Jurkat, Clone E6-1 (cell line): ENCODE measurements around the gene FAF1. TPM values are rescaled to one million over a fixed set of nuclear protein-coding genes. Genes with fewer than 3 reads are reported as not detected.
A peak's percentile ranks its signal among the peaks of the same experiment; 100 is the strongest.
"Not testable (repeated sequence)": the region's sequence is repeated elsewhere in the genome, so short reads cannot be mapped to it uniquely, and the experiment has no call there.

Experiments
- DNase-seq: peaks from one replicate; pipeline ENCODE4 v3.0.0-alpha.2; 2011; ENCODE audit warnings: low read depth, low spot score
- H3K4me3 ChIP-seq: 2 replicates; pipeline ENCODE4 v1.5.1; 2011; ENCODE audit warnings: mild to moderate bottlenecking, low read length, control low read depth, moderate library complexity
- polyA plus RNA-seq: library from polyadenylated mRNA; unstranded; fragments of >200 nt; gene quantifications from one replicate; pipeline ENCODE4 v1.2.1, GENCODE V29; 2012; ENCODE audit warnings: missing spikeins; ENCODE audit not compliant: insufficient read length, insufficient read depth

Gene FAF1
- polyA plus RNA-seq = 135 TPM

DNA sequence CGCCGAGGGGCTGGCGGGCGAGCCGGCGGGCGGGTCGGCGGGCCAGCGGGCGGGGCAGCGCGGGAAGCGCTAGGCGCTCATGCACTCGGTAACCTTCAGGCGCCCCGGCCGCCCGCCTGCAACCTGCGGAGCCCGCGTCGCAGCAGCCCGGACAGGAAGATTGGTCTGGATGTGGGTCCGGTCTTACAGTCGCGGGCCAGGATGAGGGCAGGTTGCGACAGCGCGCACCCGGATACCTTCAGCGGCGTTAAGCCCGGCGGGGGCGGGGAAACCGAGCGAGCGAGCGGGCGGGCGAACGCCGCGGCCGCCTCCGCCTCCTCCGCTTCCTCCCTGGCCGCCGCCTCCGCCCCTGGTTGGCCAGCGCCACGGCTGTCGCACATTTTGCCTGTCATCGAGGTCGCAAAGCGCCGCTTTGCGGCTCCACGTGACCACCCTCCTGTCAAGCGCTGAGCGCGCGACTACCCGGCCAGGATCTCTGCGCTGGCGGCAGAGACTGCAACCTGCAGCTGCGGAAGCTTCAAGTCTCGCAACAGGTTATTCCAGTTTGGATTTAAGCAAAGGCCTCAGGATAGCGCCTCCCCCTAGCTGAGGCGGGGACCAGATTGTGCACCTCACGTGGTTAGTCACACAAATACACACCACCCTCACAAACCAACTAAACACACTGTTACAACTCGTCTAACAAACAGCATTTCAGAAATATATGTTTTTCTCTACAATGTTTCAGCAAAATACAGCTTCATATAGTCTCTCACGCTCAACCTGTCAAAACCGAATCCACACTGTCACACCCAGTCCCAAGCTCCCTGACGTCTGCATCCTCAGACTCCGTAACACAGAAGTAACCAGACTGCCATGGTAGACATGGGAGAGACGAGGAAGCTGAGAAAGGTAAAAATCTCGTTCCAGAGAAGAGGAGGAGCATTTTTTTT, at the start of gene FAF1:
TSS of gene FAF1 (minus strand) at position 355 of the 932 bp plus-strand sequence. CDS start 456 bp downstream, outside the sequence.
- peak within 1 kb of the TSS; percentile 96 for H3K4me3 ChIP-seq
- peak; percentile 97 for DNase-seq

GRCh38 chr1:51009381-51009780, 49.3 kb upstream of the FAF1 start:
- no peak for DNase-seq
- no peak overlapping the region for H3K4me3 ChIP-seq

DNA sequence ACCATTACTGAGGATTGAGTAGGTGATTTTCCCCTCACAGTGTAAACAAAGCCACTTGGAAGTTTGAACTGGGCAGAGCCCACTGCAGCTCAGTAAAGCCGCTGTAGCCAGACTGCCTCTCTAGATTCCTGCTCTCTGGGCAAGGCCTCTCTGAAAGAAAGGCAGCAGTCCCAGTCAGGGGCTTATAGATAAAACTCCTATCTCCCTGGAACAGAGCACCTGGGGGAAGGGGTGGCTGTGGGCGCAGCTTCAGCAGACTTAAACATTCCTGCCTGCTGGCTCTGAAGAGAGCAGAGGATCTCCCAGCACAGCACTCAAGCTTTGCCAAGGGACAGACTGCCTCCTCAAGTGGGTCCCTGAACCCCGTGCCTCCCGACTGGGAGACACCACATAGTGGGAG, 45.5 kb upstream of the FAF1 start:
- DNase-seq, H3K4me3 ChIP-seq: not testable (repeated sequence)

DNA sequence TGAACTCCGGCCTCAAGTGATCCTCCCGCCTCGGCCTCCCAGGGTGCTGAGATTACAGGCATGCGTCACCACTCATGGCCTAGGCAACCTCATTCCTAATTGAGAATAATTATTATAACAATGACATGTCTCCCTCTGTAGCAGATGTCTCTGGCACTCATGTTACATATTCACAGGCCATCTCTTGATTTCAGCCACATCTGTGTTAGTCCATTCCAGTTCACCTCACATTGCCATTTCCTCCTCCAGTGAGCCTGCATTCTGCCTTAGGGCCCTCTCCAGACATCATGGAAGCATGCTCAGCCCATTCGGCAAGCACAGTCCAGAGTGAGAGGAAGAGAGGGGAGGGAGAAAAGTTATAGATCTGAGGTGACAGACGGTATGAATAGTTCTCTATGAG, 42.4 kb upstream of the FAF1 start:
- H3K4me3 ChIP-seq = no peak overlapping the region
- DNase-seq = no peak

GRCh38 chr1:51000651-51001050, 40.6 kb upstream of the FAF1 start:
- no peak overlapping the region for H3K4me3 ChIP-seq

DNA sequence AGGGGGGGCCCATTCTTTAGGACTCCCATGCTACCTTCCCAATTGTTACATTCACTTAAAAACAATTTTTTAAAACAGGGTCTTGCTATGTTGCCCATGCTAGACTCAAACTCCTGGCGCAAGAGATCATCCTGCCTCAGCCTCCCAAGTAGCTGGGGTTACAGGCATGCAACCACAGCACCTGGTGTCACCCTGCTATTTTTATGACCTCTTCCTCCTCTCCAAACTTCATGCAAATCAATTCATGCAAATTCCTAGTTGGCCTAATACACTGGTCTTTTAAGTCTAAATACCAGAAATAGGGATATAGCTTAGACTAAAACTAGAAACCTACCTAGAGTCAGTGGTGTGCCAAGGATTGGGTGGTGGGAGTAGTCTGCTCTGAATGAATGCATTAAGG, 40.1 kb upstream of the FAF1 start:
- H3K4me3 ChIP-seq = no peak overlapping the region
- no peak for DNase-seq

More at GRCh38 chr1:51000651-51001050, 40.6 kb upstream of the FAF1 start:
- no peak for DNase-seq

- H3K4me3 ChIP-seq, DNase-seq: not testable (repeated sequence)
Observed at GRCh38 chr1:50999375-50999774, 39.3 kb upstream of the FAF1 start.

- no peak for DNase-seq
Observed at GRCh38 chr1:50996083-50996482, 36.0 kb upstream of the FAF1 start.

DNA sequence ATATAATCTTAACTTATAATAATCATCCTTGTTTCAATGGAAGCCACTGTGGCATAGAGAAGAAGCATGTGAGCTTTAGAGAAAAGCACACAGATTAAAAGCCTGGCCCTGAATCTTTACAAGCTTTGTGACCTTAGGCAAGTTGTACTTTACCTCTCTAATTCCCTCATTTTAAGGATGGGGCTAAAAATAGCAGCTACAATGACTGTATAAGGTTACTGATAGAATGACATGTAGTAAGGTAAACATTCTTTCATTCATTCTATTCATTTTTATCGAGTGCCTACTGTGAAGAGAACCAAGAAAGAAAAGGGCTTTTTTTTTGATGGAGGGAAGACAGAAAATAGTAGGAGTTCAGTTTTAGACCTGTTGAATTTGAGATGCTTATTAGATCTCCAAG, 35.6 kb upstream of the FAF1 start:
- no peak overlapping the region for H3K4me3 ChIP-seq
- no peak for DNase-seq

More at GRCh38 chr1:50996083-50996482, 36.0 kb upstream of the FAF1 start:
- no peak overlapping the region for H3K4me3 ChIP-seq

GRCh38 chr1:50994997-50995396, 34.9 kb upstream of the FAF1 start:
- no peak for DNase-seq
- no peak overlapping the region for H3K4me3 ChIP-seq

GRCh38 chr1:50993645-50994044, 33.6 kb upstream of the FAF1 start:
- no peak for DNase-seq
- H3K4me3 ChIP-seq = no peak overlapping the region

DNA sequence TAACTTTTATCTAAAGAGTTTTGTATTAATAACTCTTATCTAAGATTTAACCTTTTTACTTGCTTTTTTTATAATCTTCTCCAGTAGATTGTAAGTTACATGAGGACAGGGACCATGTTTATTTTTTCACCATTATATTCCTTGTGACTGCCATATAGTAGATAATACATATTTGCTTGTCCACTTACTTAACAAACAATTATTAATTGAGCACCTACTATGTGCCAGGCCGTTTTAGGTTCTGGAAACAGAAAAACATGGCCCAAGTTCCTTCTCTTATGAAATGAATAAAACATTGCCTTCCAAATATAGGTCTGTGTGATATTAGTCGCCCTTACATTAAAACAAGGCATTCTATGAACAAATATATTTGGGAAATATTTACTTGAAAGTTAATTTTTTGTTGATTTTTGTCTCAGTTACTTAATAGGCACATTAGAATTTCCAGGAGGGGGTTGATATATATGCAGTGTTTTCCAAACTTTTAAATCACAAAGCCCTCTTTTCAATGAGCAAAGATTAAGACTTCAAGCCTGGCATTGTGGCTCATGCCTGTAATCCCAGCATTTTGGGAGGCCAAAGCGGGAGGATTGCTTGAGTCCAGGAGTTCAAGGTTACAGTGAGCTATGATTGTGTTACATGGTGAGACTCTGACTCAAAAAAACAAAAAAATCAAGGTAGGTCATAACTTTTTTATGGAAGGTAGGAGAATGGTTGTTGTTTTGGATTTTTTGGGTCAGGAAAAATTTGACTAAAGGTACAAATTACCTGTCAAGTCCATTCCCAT, 32.7 kb upstream of the FAF1 start:
- no peak for DNase-seq
- no peak overlapping the region for H3K4me3 ChIP-seq

- no peak for DNase-seq
- H3K4me3 ChIP-seq = no peak overlapping the region
Observed at GRCh38 chr1:50989694-50990093, 29.6 kb upstream of the FAF1 start.

GRCh38 chr1:50986653-50987052, 26.6 kb upstream of the FAF1 start:
- DNase-seq = no peak
- no peak overlapping the region for H3K4me3 ChIP-seq

- H3K4me3 ChIP-seq = no peak overlapping the region
- no peak for DNase-seq
Observed at GRCh38 chr1:50985094-50985493, 25.0 kb upstream of the FAF1 start.

GRCh38 chr1:50983219-50983802, 23.2 kb upstream of the FAF1 start:
- DNase-seq = no peak
- H3K4me3 ChIP-seq = no peak overlapping the region

- H3K4me3 ChIP-seq = no peak overlapping the region
- no peak for DNase-seq
Observed at GRCh38 chr1:50982611-50983010, 22.5 kb upstream of the FAF1 start.

DNA sequence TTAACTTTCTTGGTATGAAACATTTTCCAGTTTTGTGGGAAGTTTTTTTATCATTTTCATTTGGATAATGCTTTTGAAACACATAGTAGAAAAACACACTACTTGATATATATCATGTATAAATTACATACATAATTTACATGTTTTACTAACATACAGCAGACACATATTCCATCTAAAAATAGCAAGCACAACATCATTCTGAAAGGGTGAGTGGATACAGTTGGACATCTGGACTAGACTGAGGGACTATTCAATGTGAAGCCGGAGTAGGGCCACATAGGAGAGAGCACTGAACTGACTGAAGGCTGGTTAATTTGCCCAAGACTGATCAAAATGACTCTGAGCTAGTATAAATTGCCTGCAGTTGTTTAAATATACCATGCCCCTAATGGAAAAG, 21.7 kb upstream of the FAF1 start:
- H3K4me3 ChIP-seq = no peak overlapping the region

GRCh38 chr1:50980505-50980904, 20.4 kb upstream of the FAF1 start:
- no peak for DNase-seq
- no peak overlapping the region for H3K4me3 ChIP-seq

More for the DNA sequence above, 21.7 kb upstream of the FAF1 start:
- DNase-seq = no peak

DNA sequence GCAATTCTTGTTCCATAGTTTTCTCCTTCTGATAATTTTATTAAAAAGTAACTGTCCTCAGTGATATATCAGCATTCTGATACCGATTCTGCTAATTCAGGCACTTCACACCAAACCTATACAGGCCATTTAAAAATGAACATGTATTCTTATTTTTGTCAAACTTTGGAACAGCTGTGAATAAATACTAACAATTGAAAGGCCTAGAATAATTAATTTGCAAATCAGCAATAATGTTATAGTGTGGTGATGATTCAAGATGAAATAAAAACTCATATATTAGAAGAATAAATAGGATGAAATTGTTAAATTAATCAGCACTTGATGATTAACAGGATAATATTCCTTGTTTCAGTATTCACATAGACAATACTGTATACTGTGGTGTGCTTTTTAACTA, 19.9 kb upstream of the FAF1 start:
- DNase-seq = no peak
- no peak overlapping the region for H3K4me3 ChIP-seq
